ENCODE results near the gene TSNAXIP1. TPM values are rescaled to one million over a fixed set of nuclear protein-coding genes. Genes with fewer than 3 reads are reported as not detected.
A peak's percentile ranks its signal among the peaks of the same experiment; 100 is the strongest.

Gene TSNAXIP1
- total and polyA plus RNA-seq, 10 of the 15 experiments (the other 5 are each of a cell fraction or from before 2014, with no cell fraction given) = 0.09 to 0.63 (median 0.37) TPM; not detected in 1

GRCh38 chr16:67847064-67847861, 40.6 kb downstream of the TSNAXIP1 start, which contains the start of gene CENPT:
Gene CENPT (minus strand): TSS chr16:67847693. CDS start chr16:67833859, 13,834 bp downstream.
- 2% methylated on average over 36 of the region's 62 CpGs for WGBS (ENCODE audit: insufficient coverage, insufficient replicate concordance, low lambda C conversion rate, missing lambda C conversion rate)
- RAD21 ChIA-PET (ENCODE audit: unreplicated experiment) = interaction anchor here (1.4 to 1.5 kb wide), 2 partner anchors 36 to 41 kb away, joined by 3 to 5 read pairs; partner anchors contain the start of genes RANBP10 and TSNAXIP1
- no peak for TF ChIP-seq STAT3 (IDR thresholded peaks at IDR 0.05; ENCODE audit: low read depth, low read length)
- TF ChIP-seq ZSCAN29 (IDR thresholded peaks at IDR 0.05) = no peak
- TF ChIP-seq PML (IDR thresholded peaks at IDR 0.05; ENCODE audit: low read length) = no peak
- TF ChIP-seq MAX (IDR thresholded peaks at IDR 0.05; ENCODE audit: low read depth, low read length) = no peak
- no peak for TF ChIP-seq ESRRA (IDR thresholded peaks at IDR 0.05; ENCODE audit: low read length)
- no peak for TF ChIP-seq TBL1XR1 (IDR thresholded peaks at IDR 0.05; ENCODE audit: low read depth, low read length)
- TF ChIP-seq E2F4 (IDR thresholded peaks at IDR 0.05; ENCODE audit: low read depth, low read length) = no peak
- TF ChIP-seq SUZ12 (IDR thresholded peaks at IDR 0.05; ENCODE audit: unreplicated experiment) = no peak
- TF ChIP-seq POLR2A (IDR thresholded peaks at IDR 0.05; ENCODE audit: low read depth, low read length) = peak; percentile 16
- TF ChIP-seq PKNOX1 (IDR thresholded peaks at IDR 0.05) = no peak
- TF ChIP-seq EGR1 (IDR thresholded peaks at IDR 0.05; ENCODE audit: borderline replicate concordance in 1 of 2, low read depth in 2 of 2, low read length in 2 of 2) = peak in 1 of 2 experiments; percentile 36; a peak in 1 of 3 replicates
- no peak for TF ChIP-seq WRNIP1 (IDR thresholded peaks at IDR 0.05; ENCODE audit: borderline replicate concordance, low read depth, low read length)
- TF ChIP-seq MXI1 (IDR thresholded peaks at IDR 0.05; ENCODE audit: low read depth, low read length) = no peak; the same call in none of the 2 replicates
- TF ChIP-seq TCF3 (IDR thresholded peaks at IDR 0.05; ENCODE audit: borderline replicate concordance, insufficient read depth, low read depth, low read length) = 0 out of 2 replicates have a peak, but pooled peaks have one; percentile 11
- 0 out of 2 replicates have a peak, but pooled peaks have one; percentile 27 for TF ChIP-seq ZNF24 (IDR thresholded peaks at IDR 0.05)
- no peak for TF ChIP-seq NFXL1 (IDR thresholded peaks at IDR 0.05; ENCODE audit: borderline replicate concordance)
- no peak for TF ChIP-seq CBX3 (IDR thresholded peaks at IDR 0.05; ENCODE audit: borderline replicate concordance, low read depth)

More at GRCh38 chr16:67847064-67847861, 40.6 kb downstream of the TSNAXIP1 start, which contains the start of gene CENPT:
- H3K9ac ChIP-seq (ENCODE audit: control insufficient read depth, insufficient read depth, low read length) = peak within 1 kb of the TSS; percentile 77
- H3K27me3 ChIP-seq (replicated peaks in 1 of 2; ENCODE audit: control insufficient read depth in 2 of 2, insufficient read depth in 2 of 2, low read length in 1 of 2) = no peaks in the 10 kb centered on the region
- intact Hi-C loops (cut with micrococcal nuclease; ENCODE audit: unreplicated experiment) = loop anchor here (2.0 kb wide), 2 partner anchors 90 to 284 kb away; partner anchors contain the start of genes CTCF and PSMB10
- no peaks in the 10 kb centered on the region for H3K9me3 ChIP-seq (replicated peaks; ENCODE audit: control insufficient read depth, insufficient read depth, low read length)
- H3K79me2 ChIP-seq (ENCODE audit: control insufficient read depth, insufficient read depth, low read length) = peaks cover 69% of the 10 kb centered on the region
- CTCF ChIA-PET = interaction anchor here (1.2 to 1.7 kb wide), 3 partner anchors 10 to 37 kb away, joined by 4 to 5 read pairs (median 5); no protein-coding TSS in a partner anchor
- no TSS peak for BruUV-seq (replicated peaks)
- peak within 1 kb of the TSS; percentile 81 for H3K27ac ChIP-seq (ENCODE audit: control insufficient read depth, insufficient read depth)
- no peak for DNase-seq (ENCODE audit: low read depth, low spot score)
- POLR2A ChIA-PET = interaction anchor here (1.0 to 3.3 kb wide), 6 partner anchors 9 to 44 kb away, joined by 3 to 29 read pairs (median 5); partner anchors contain the start of genes EDC4, RANBP10 and TSNAXIP1
- peaks cover 0 to 7% of the 10 kb centered on the region in 2 experiments; a peak in 2 of 4 replicates for H3K36me3 ChIP-seq (ENCODE audit: control insufficient read depth in 2 of 2, insufficient read depth in 2 of 2, low read length in 1 of 2)
- H2AFZ ChIP-seq (ENCODE audit: control insufficient read depth, low read depth, low read length) = peak within 1 kb of the TSS; percentile 93
- SMC1A ChIA-PET (ENCODE audit: uncharacterized antibody, unreplicated experiment) = interaction anchor here (1.1 kb wide), 1 partner anchor 16 kb away, joined by 3 read pairs; no protein-coding TSS in a partner anchor
- H3K4me3 ChIP-seq = peak within 1 kb of the TSS; percentile 84
- H4K20me1 ChIP-seq (ENCODE audit: control insufficient read depth, insufficient read depth) = no peaks in the 10 kb centered on the region
- in situ Hi-C loops (cut with MboI) = no loop called here
- peaks cover 26% of the 10 kb centered on the region for H3K4me1 ChIP-seq (ENCODE audit: control insufficient read depth, insufficient read depth, low read length)
- peak within 1 kb of the TSS; percentile 90 for H3K4me2 ChIP-seq (ENCODE audit: control insufficient read depth, insufficient read depth)
- peak; percentile 70 for ATAC-seq
- no peak for FAIRE-seq
